AG04450 (cell line): ENCODE measurements around the gene SARS2. TPM values are rescaled to one million over a fixed set of nuclear protein-coding genes. Genes with fewer than 3 reads are reported as not detected.
A peak's percentile ranks its signal among the peaks of the same experiment; 100 is the strongest.

Experiments
- CTCF ChIA-PET: fragments of 300-600, 350-600 bp; formaldehyde crosslinking; extraction: SDS; loops from one replicate; lab custom pipeline; 2022; ENCODE audit warnings: antibody characterized with exemption, inconsistent platforms; lab: Charles Lee
- POLR2A ChIA-PET: fragments of 350-600 bp; formaldehyde crosslinking; extraction: SDS; loops from one replicate; lab custom pipeline; 2021; ENCODE audit warnings: antibody characterized with exemption, inconsistent platforms; lab: Yijun Ruan, JAX
- DNase-seq: peaks from one replicate; pipeline ENCODE4 v3.0.0-alpha.2; 2011; ENCODE audit warnings: low read depth, low spot score
- H3K27ac ChIP-seq: one replicate; pipeline ENCODE4 v1.5.1; 2012; ENCODE audit warnings: low read depth, low read length, control low read depth
- H3K27me3 ChIP-seq: one replicate; pipeline ENCODE4 v1.6.0; 2012; ENCODE audit warnings: low read length; ENCODE audit not compliant: control insufficient read depth, insufficient read depth
- H3K4me3 ChIP-seq: 2 replicates; pipeline ENCODE4 v1.5.1; 2011; ENCODE audit warnings: mild to moderate bottlenecking, low read depth, low read length, control low read depth
- H3K9me3 ChIP-seq: 2 replicates; pipeline ENCODE4 v1.5.1; 2012; ENCODE audit warnings: low read length; ENCODE audit not compliant: control insufficient read depth, insufficient read depth
- CTCF ChIP-seq: IDR thresholded peaks from 2 replicates; pipeline ENCODE4 v1.5.1; 2011; ENCODE audit warnings: low read depth, low read length, control low read depth, inconsistent platforms
- polyA plus RNA-seq: library from polyadenylated mRNA; depleted of rRNA; stranded (reverse); fragments of >200 nt; gene quantifications from 2 replicates; pipeline ENCODE4 v1.2.3, GENCODE V29; 2011

SARS2 gene
- polyA plus RNA-seq, 1 experiment, result 10.1 TPM

DNA sequence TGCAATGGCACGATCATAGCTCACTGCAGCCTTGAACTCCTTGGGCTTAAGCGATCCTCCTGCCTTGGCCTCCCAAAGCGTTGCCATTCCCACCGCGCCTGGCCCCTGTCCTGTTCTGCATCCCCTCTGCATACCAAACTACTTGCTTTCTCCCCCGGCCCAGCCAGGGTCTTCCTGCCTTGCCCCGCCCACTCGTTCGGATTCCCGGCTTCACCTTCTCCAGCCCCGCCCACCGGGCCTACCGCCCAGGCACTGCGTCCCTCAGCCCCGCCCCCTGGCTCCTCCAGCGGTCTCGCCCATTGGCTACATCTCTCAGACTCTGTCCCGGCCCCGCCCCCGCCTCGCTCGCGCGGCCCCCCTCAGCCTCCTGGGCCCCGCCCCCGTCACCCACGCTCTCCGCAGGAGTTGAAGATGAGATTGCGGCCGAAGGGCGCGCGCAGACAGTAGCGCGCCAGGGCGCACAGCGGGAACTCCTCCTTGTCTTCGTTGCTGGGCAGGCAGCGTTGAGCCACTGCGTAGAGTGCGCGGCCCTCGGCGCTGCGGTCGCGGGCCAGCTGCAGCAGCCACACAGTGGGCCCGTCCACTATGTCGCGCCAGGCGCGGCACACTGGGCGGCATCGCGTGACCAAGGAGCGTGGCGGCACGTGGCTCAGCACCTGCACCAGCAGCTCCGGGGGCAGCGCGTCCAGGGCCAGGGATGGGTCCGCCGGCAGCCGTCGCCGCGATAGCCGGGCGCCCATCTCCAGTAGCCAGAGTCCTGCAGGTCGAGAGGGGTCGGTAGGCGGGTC is 19.2 kb upstream of the SARS2 start:
- H3K27ac ChIP-seq, result no peak overlapping the region
- POLR2A ChIA-PET, result no interaction called here
- DNase-seq, result no peak
- no peaks in the 10 kb centered on the region for H3K27me3 ChIP-seq
- no peaks in the 10 kb centered on the region; the same call in 1 of the 2 replicates for H3K9me3 ChIP-seq
- CTCF ChIA-PET, result interaction anchor here (0.7 kb wide), 1 partner anchor 19 kb away, joined by 3 read pairs; the partner anchor contains the start of genes MRPS12 and SARS2
- H3K4me3 ChIP-seq, result peak overlapping the region; percentile 44
- no peak for TF ChIP-seq CTCF

GRCh38 chr19:38946229-38947010 is 15.9 kb upstream of the SARS2 start:
- no peak overlapping the region for H3K27ac ChIP-seq
- no peak for DNase-seq
- H3K27me3 ChIP-seq, result no peaks in the 10 kb centered on the region
- no peak for TF ChIP-seq CTCF
- H3K4me3 ChIP-seq, result no peak overlapping the region
- ChIA-PET POLR2A (no interaction called here), CTCF (interaction anchor here (1.0 kb wide), 2 partner anchors 13 to 16 kb away, joined by 3 to 4 read pairs; partner anchors contain the start of genes MRPS12 and SARS2)
- no peaks in the 10 kb centered on the region; the same call in 1 of the 2 replicates for H3K9me3 ChIP-seq

GRCh38 chr19:38945562-38946228 is 15.1 kb upstream of the SARS2 start:
- Histone ChIP-seq H3K27ac (no peak overlapping the region), H3K27me3 (no peaks in the 10 kb centered on the region), H3K9me3 (no peaks in the 10 kb centered on the region; the same call in 1 of the 2 replicates), H3K4me3 (no peak overlapping the region)
- ChIA-PET POLR2A (no interaction called here), CTCF (interaction anchor here (1.4 kb wide), 1 partner anchor 15 kb away, joined by 3 read pairs; the partner anchor contains the start of genes MRPS12 and SARS2)
- no peak for TF ChIP-seq CTCF
- no peak for DNase-seq

DNA sequence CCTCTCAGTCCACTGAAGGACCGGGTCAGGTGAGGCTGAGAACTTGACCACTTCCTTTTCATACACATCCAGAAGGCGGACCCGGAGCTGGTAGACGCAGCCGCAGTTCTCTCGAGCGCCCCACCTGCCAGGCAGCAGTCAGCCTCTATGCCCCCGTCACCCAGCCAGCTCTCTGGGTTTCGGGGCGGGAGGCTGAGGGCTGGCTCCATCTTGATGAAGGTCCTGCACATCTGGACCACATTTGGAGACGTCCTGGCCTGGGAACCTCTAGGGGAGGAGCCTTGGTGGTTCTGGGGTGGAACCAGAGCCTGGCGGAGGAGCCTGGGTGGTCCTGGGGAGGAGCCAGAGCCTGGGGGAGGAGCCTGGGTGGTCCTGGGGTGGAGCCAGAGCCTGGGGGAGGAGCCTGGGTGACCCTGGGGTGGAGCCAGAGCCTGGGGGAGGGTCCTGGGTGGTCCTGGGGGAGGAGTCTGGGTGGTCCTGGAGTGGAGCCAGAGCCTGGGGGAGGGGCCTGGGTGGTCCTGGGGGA is 14.5 kb upstream of the SARS2 start:
- POLR2A ChIA-PET, result no interaction called here
- no peak for DNase-seq
- CTCF ChIA-PET, result interaction anchor here (1.4 kb wide), 1 partner anchor 15 kb away, joined by 3 read pairs; the partner anchor contains the start of genes MRPS12 and SARS2

More for the DNA sequence above, 14.5 kb upstream of the SARS2 start:
- no peak for TF ChIP-seq CTCF
- Histone ChIP-seq H3K27me3 (no peaks in the 10 kb centered on the region), H3K27ac (no peak overlapping the region), H3K9me3 (no peaks in the 10 kb centered on the region; the same call in 1 of the 2 replicates), H3K4me3 (no peak overlapping the region)
